Measurements from ENCODE around the gene TAOK3. TPM values are rescaled to one million over a fixed set of nuclear protein-coding genes. Genes with fewer than 3 reads are reported as not detected.

The TAOK3 gene
- total and polyA plus RNA-seq, 10 of the 15 experiments (the other 5 are each of a cell fraction or from before 2014, with no cell fraction given) = 41.3 to 131 (median 57.8) TPM

- intact Hi-C loops (cut with micrococcal nuclease; ENCODE audit: unreplicated experiment) (no loop called here), in situ Hi-C loops (cut with MboI) (loop anchor here (25.0 kb wide), 2 partner anchors 918 to 1418 kb away; no protein-coding TSS in a partner anchor)
- Histone ChIP-seq H2AFZ (ENCODE audit: control insufficient read depth, low read depth, low read length) (no peak overlapping the region), H3K4me1 (ENCODE audit: control insufficient read depth, insufficient read depth, low read length) (no peaks in the 10 kb centered on the region; the same call in 1 of the 2 replicates), H3K27ac (ENCODE audit: control insufficient read depth, insufficient read depth) (no peak overlapping the region), H3K9me3 (replicated peaks; ENCODE audit: control insufficient read depth, insufficient read depth, low read length) (no peaks in the 10 kb centered on the region), H4K20me1 (ENCODE audit: control insufficient read depth, insufficient read depth) (no peaks in the 10 kb centered on the region), H3K79me2 (ENCODE audit: control insufficient read depth, insufficient read depth, low read length) (no peaks in the 10 kb centered on the region), H3K9ac (ENCODE audit: control insufficient read depth, insufficient read depth, low read length) (no peak overlapping the region), H3K36me3 (ENCODE audit: control insufficient read depth in 2 of 2, insufficient read depth in 2 of 2, low read length in 1 of 2) (no peaks in the 10 kb centered on the region), H3K4me2 (ENCODE audit: control insufficient read depth, insufficient read depth) (no peak overlapping the region), H3K4me3 (no peak overlapping the region), H3K27me3 (replicated peaks in 1 of 2; ENCODE audit: control insufficient read depth in 2 of 2, insufficient read depth in 2 of 2, low read length in 1 of 2) (no peaks in the 10 kb centered on the region)
- FAIRE-seq (no peak), DNase-seq (ENCODE audit: low read depth, low spot score) (no peak), ATAC-seq (no peak)
- whole genome bisulfite sequencing (ENCODE audit: insufficient coverage, insufficient replicate concordance, low lambda C conversion rate, missing lambda C conversion rate) = 91% methylated on average over 10 of the region's 10 CpGs
- CTCF ChIA-PET = interaction anchor here (1.0 to 5.1 kb wide), 10 partner anchors 16 to 917 kb away, joined by 3 to 171 read pairs (median 4); partner anchors contain the start of genes PEBP1, SUDS3 and WSB2
- RAD21 ChIA-PET (ENCODE audit: unreplicated experiment) = interaction anchor here (0.8 to 4.9 kb wide), 7 partner anchors 11 to 257 kb away, joined by 3 to 126 read pairs (median 21); partner anchors contain the start of genes PEBP1 and SUDS3
- no TSS peak for BruUV-seq (replicated peaks)
- SMC1A ChIA-PET (ENCODE audit: uncharacterized antibody, unreplicated experiment) = interaction anchor here (0.8 to 4.8 kb wide), 6 partner anchors 17 to 257 kb away, joined by 3 to 105 read pairs (median 10); partner anchors contain the start of genes PEBP1 and SUDS3
- TF ChIP-seq CHD2 (IDR thresholded peaks at IDR 0.05; ENCODE audit: borderline replicate concordance, low read depth, low read length) = no peak
- TF ChIP-seq HDGF (IDR thresholded peaks at IDR 0.05) = no peak
- no peak for TF ChIP-seq JUND (IDR thresholded peaks at IDR 0.05; ENCODE audit: low read depth, low read length)
- POLR2A ChIA-PET = no interaction called here
Measured at GRCh38 chr12:118119449-118119879, 253.2 kb downstream of the TAOK3 start.

- Histone ChIP-seq H3K9me3 (replicated peaks; ENCODE audit: control insufficient read depth, insufficient read depth, low read length) (no peaks in the 10 kb centered on the region), H3K4me2 (ENCODE audit: control insufficient read depth, insufficient read depth) (no peak overlapping the region), H2AFZ (ENCODE audit: control insufficient read depth, low read depth, low read length) (no peak overlapping the region), H3K79me2 (ENCODE audit: control insufficient read depth, insufficient read depth, low read length) (no peaks in the 10 kb centered on the region), H3K27ac (ENCODE audit: control insufficient read depth, insufficient read depth) (no peak overlapping the region), H3K9ac (ENCODE audit: control insufficient read depth, insufficient read depth, low read length) (no peak overlapping the region), H3K36me3 (ENCODE audit: control insufficient read depth in 2 of 2, insufficient read depth in 2 of 2, low read length in 1 of 2) (no peaks in the 10 kb centered on the region), H3K27me3 (replicated peaks in 1 of 2; ENCODE audit: control insufficient read depth in 2 of 2, insufficient read depth in 2 of 2, low read length in 1 of 2) (peaks cover under 1 to 4% of the 10 kb centered on the region in 2 experiments; a peak in 2 of 4 replicates), H3K4me3 (no peak overlapping the region), H3K4me1 (ENCODE audit: control insufficient read depth, insufficient read depth, low read length) (no peaks in the 10 kb centered on the region; the same call in 1 of the 2 replicates), H4K20me1 (ENCODE audit: control insufficient read depth, insufficient read depth) (no peaks in the 10 kb centered on the region)
- TF ChIP-seq ZZZ3 (IDR thresholded peaks at IDR 0.05; ENCODE audit: control insufficient read depth, insufficient read length, low read depth) (no peak), USF1 (IDR thresholded peaks at IDR 0.05; ENCODE audit: borderline replicate concordance, extremely low read length, insufficient read depth, low read depth, low read length) (no peak), NFIC (IDR thresholded peaks at IDR 0.05; ENCODE audit: low read depth, low read length) (no peak), ATF2 (IDR thresholded peaks at IDR 0.05; ENCODE audit: low read length) (no peak), REST (IDR thresholded peaks at IDR 0.05; ENCODE audit: low read depth, low read length) (peak; percentile 71)
- DNase-seq (ENCODE audit: low read depth, low spot score) (no peak), ATAC-seq (peak; percentile 47; the same call in 1 of the 3 replicates), FAIRE-seq (no peak)
- no TSS peak for BruUV-seq (replicated peaks)
- ChIA-PET POLR2A (no interaction called here), CTCF (interaction anchor here (0.8 to 1.0 kb wide), 2 partner anchors 9 to 430 kb away, joined by 3 to 4 read pairs; no protein-coding TSS in a partner anchor), RAD21 (ENCODE audit: unreplicated experiment) (interaction anchor here (1.0 kb wide), 1 partner anchor 11 kb away, joined by 4 read pairs; no protein-coding TSS in a partner anchor), SMC1A (ENCODE audit: uncharacterized antibody, unreplicated experiment) (interaction anchor here (1.1 kb wide), 1 partner anchor 44 kb away, joined by 3 read pairs; no protein-coding TSS in a partner anchor)
- intact Hi-C loops (cut with micrococcal nuclease; ENCODE audit: unreplicated experiment) = no loop called here
- WGBS (ENCODE audit: insufficient coverage, insufficient replicate concordance, low lambda C conversion rate, missing lambda C conversion rate) = 29% methylated on average over 1 of the region's 1 CpG
- in situ Hi-C loops (cut with MboI) = loop anchor here (25.0 kb wide), 2 partner anchors 928 to 1428 kb away; no protein-coding TSS in a partner anchor
Measured at GRCh38 chr12:118109088-118109487, 263.6 kb downstream of the TAOK3 start.
